BJ (cell line): ENCODE results near the gene KREMEN2. TPM values are rescaled to one million over a fixed set of nuclear protein-coding genes. Genes with fewer than 3 reads are reported as not detected.

Source experiments
- CTCF ChIA-PET: fragments of 350-600 bp; formaldehyde crosslinking; extraction: SDS; loops from one replicate; lab custom pipeline; 2021; ENCODE audit warnings: antibody characterized with exemption, inconsistent platforms; lab: Yijun Ruan, JAX
- POLR2A ChIA-PET: fragments of 300-600 bp; sonication (Branson Sonifier 250); formaldehyde crosslinking; extraction: SDS; loops from one replicate; lab custom pipeline; 2021; ENCODE audit warnings: antibody characterized with exemption; lab: Charles Lee
- DNase-seq: peaks from one replicate; pipeline ENCODE4 v3.0.0-alpha.2; 2011; ENCODE audit warnings: low read depth
- H3K27me3 ChIP-seq: 2 replicates; pipeline ENCODE4 v1.6.0; 2011; ENCODE audit warnings: low read length; ENCODE audit not compliant: control insufficient read depth, insufficient read depth
- H3K36me3 ChIP-seq: 2 replicates; pipeline ENCODE4 v1.5.1; 2011; ENCODE audit warnings: low read length; ENCODE audit not compliant: control insufficient read depth, insufficient read depth
- H3K4me3 ChIP-seq: 2 replicates; pipeline ENCODE4 v1.5.1; 2011; ENCODE audit warnings: low read depth, mild to moderate bottlenecking, control low read depth, low read length
- CTCF ChIP-seq: IDR thresholded peaks from 2 replicates; pipeline ENCODE4 v1.5.1; 2011; ENCODE audit warnings: low read depth, mild to moderate bottlenecking, control low read depth, inconsistent platforms, low read length, moderate library complexity; ENCODE audit not compliant: insufficient read depth
- polyA minus RNA-seq: library from RNA; depleted of rRNA, polyadenylated mRNA; stranded (reverse); fragments of >200 nt; gene quantifications from 2 replicates; pipeline ENCODE4 v1.2.3, GENCODE V29; 2011; rRNA and poly(A)+ RNA removed
- polyA plus RNA-seq: library from polyadenylated mRNA; depleted of rRNA; stranded (reverse); fragments of >200 nt; gene quantifications from 2 replicates; pipeline ENCODE4 v1.2.3, GENCODE V29; 2011; rRNA removed

The KREMEN2 gene, protein sequence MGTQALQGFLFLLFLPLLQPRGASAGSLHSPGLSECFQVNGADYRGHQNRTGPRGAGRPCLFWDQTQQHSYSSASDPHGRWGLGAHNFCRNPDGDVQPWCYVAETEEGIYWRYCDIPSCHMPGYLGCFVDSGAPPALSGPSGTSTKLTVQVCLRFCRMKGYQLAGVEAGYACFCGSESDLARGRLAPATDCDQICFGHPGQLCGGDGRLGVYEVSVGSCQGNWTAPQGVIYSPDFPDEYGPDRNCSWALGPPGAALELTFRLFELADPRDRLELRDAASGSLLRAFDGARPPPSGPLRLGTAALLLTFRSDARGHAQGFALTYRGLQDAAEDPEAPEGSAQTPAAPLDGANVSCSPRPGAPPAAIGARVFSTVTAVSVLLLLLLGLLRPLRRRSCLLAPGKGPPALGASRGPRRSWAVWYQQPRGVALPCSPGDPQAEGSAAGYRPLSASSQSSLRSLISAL
- polyA plus RNA-seq (not detected in 2 replicates), polyA minus RNA-seq (not detected in 2 replicates)

DNA sequence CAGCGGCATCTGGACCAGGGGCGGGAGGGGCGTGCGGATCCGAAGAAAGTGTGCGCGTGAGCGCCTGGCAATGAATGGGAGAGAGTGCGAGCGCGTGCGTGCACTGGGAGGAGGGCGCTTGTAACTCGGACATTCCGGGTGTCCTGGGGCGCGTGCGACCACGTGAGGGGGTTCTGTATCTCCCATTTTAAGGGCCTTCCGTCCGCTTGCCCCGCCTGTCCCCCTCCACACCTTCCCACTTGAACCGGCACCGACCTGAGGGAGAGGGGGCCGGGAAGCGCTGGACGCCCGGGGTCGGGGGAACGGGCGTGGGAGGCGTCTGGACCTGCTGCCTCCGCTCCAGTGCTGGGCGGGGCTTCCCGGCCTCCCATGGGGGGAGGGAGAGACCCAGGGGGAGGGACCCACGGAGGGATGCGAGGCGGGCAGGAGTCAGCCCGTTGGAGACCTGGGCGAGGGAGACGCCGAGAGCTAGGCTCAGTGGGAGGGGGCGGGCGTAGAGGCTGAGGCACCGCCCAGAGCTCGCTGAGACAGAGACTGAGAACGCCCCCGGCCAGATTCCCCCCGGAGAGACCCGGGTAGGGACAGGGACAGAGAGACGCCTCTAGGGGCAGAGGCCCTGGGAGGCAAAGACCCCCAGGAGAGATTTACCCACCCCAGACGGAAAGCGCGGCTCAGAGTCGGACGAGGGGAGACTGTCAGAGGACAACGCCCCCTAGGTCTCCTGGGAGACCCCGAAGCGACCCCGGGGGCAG lies at the start of gene KREMEN2:
Gene KREMEN2, plus strand, starts transcription at position 553 of the 752 bp plus-strand sequence. CDS start 246 bp downstream, outside the sequence.
- Histone ChIP-seq H3K4me3 (peak within 1 kb of the TSS; percentile 21), H3K36me3 (no peaks in the 10 kb centered on the region), H3K27me3 (peaks cover 39% of the 10 kb centered on the region)
- no peak for DNase-seq
- ChIA-PET POLR2A (interaction anchor here (0.6 kb wide), 1 partner anchor 96 kb away, joined by 3 read pairs; no protein-coding TSS in a partner anchor), CTCF (interaction anchor here (0.7 to 1.2 kb wide), 2 partner anchors 8 to 37 kb away, joined by 3 read pairs; no protein-coding TSS in a partner anchor)
- no peak for TF ChIP-seq CTCF

- TF ChIP-seq CTCF = no peak
- ChIA-PET POLR2A (no interaction called here), CTCF (interaction anchor here (0.8 to 7.6 kb wide), 3 partner anchors 9 to 76 kb away, joined by 3 to 35 read pairs (median 24); no protein-coding TSS in a partner anchor)
- Histone ChIP-seq H3K27me3 (no peaks in the 10 kb centered on the region), H3K4me3 (no peak overlapping the region), H3K36me3 (peaks cover 5% of the 10 kb centered on the region)
- DNase-seq = no peak
Measured at GRCh38 chr16:2915196-2915929, 48.7 kb upstream of the KREMEN2 start.

- ChIA-PET POLR2A (no interaction called here), CTCF (interaction anchor here (0.7 to 7.6 kb wide), 21 partner anchors 7 to 81 kb away, joined by 3 to 35 read pairs (median 4); partner anchors contain the start of genes FLYWCH2 and PAQR4)
- peak; percentile 82 for TF ChIP-seq CTCF
Measured at GRCh38 chr16:2919511-2920255, 44.4 kb upstream of the KREMEN2 start.

GRCh38 chr16:2923481-2923880 lies 40.6 kb upstream of the KREMEN2 start:
- DNase-seq = no peak
- ChIA-PET CTCF (interaction anchor here (1.0 to 1.5 kb wide), 3 partner anchors 20 to 60 kb away, joined by 3 to 4 read pairs (median 3); no protein-coding TSS in a partner anchor), POLR2A (no interaction called here)
- H3K4me3 ChIP-seq = no peak overlapping the region
- peaks cover 5% of the 10 kb centered on the region for H3K36me3 ChIP-seq
- no peak for TF ChIP-seq CTCF
- no peaks in the 10 kb centered on the region for H3K27me3 ChIP-seq

More at GRCh38 chr16:2919511-2920255, 44.4 kb upstream of the KREMEN2 start:
- Histone ChIP-seq H3K36me3 (peaks cover 5% of the 10 kb centered on the region), H3K27me3 (no peaks in the 10 kb centered on the region), H3K4me3 (no peak overlapping the region)
- DNase-seq = no peak
